Thyroid gland (tissue), 4 donors: ENCODE data around the gene PLBD2.

Source experiments
- CTCF ChIP-seq, 6 experiments: fragments of 200-600 bp in 3 of 6; fragments of 450-650 bp in 3 of 6; sonication (generic) in 3 of 6; IDR thresholded peaks; one replicate each; pipeline ENCODE4 v1.5.1; 2016 to 2019; ENCODE audit warnings: antibody characterized with exemption in 6 of 6, mild to moderate bottlenecking in 2 of 6, inconsistent platforms in 1 of 6, moderate library complexity in 1 of 6
- POLR2A ChIP-seq, 2 donors: fragments of 450-650 bp; IDR thresholded peaks; one replicate each; pipeline ENCODE4 v1.6.1; 2017; ENCODE audit warnings: antibody characterized with exemption in 2 of 2, mild to moderate bottlenecking in 2 of 2, moderate library complexity in 1 of 2

GRCh38 chr12:113359133-113359938 lies 949 bp downstream of the PLBD2 start:
- no peak for TF ChIP-seq CTCF (IDR thresholded peaks at IDR 0.05)
- no peak for TF ChIP-seq POLR2A (IDR thresholded peaks at IDR 0.05)
